ENCODE measurements around the gene P3H4.
"Not testable (repeated sequence)": the region's sequence is repeated elsewhere in the genome, so short reads cannot be mapped to it uniquely, and the experiment has no call there.

The P3H4 gene

DNA sequence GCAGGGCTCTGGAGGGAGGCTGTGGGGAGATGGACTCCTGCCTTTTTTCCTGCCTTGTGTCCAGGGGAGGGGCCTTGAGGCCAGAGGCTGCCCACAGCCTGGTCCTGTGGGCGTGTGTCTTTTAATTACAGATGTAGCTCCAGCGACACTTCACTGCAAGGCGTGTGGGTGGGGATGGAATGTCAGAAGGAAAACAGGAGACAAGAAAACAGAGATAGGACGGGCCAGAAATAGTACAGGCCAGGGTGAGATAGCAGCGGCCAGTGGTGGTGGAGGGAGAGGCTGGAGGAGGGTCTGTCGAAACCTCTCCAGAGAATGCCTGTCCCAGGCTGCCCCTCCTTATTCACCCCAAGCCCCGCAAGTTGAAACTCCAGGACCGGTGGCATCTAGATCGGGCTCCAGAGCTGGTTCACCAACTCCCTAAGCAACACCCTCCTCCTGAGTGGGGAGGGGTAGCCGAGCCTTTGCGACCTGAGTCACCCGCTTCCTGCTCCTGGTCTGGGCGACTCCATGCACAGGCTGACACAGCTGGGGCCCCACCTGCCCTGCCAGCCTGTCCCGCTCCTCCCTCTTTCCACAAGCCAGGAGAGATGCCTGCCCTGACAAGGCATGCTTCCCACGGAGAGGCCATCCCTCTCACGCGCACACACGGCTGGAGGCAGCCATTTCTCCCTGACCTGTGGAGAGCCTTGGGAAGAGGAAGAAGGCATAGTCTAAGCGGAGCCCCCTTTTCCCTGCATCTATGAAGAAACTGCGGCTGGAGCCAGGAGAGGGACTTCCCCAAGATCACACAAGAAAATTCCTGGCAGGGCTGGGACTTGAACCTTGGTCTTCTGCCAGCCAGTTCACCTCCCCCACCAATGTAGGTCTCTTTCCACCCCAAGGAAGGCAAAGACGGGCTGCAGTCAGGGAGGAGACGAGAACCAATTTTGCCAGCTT lies 18.6 kb downstream of the P3H4 start:
- DNase-seq = peak in 1 of 2 donors; percentile 32

DNA sequence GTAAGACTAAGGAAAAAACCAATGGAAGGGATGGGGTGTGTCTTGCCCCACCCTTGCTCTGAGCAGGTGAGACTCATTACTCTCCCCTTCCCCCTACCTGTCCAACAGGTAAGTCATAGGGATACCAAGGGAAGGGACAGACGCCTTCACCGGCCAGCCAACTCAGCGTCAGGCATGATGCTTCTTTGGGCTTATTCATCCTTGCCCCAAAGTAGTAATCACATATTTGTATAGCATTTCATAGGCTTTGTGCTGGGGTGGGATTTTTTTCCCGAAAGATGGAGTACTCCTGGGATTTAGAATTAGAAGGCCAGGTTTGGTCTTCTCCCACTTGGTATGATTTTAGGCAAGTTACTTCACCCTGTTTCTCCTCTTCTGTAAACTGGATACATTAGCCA lies 24.7 kb downstream of the P3H4 start:
- DNase-seq = no peak

DNA sequence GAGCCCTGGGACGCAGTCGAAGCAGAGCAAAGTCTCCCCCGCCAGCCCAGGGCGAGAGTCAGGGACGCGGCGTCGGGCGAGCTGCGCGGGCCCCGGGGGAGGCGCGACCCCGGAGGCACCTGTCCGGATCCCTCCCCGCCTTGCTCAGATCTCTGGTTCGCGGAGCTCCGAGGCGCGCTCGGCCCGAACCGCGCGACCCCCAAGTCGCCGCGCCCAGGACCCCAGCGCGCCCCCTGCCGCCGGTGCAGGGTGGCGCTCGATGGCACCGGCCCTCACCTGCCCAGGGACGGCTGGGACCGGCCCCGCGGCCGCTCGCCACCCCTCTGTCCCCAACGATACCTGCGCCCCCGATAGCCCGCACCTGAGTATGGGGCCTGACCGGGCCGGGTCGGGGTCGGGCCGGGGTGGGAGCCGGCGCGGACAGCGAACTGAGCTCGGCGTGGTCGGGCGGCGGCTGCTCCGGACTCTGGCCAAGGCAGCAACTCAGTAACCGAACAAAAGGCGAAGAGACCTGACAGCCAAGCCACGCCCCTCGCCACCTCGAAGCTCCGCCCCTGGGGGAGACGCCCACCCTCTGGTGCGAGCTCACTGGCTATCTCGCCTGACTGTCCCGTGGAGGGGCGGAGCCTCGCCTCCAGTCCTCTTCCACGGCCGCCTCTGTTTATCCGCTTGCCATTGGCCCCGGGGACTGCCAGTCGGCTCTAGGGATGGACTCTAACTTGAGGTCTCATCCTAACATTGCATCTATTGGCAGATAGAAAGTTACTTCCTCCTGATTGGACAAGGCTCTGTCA lies 25.3 kb downstream of the P3H4 start, which contains the start of gene JUP:
JUP (minus strand) TSS at position 485 of the 794 bp plus-strand sequence. CDS start 14,857 bp downstream, outside the sequence.
- peak; percentile 99 to 100 for DNase-seq

DNA sequence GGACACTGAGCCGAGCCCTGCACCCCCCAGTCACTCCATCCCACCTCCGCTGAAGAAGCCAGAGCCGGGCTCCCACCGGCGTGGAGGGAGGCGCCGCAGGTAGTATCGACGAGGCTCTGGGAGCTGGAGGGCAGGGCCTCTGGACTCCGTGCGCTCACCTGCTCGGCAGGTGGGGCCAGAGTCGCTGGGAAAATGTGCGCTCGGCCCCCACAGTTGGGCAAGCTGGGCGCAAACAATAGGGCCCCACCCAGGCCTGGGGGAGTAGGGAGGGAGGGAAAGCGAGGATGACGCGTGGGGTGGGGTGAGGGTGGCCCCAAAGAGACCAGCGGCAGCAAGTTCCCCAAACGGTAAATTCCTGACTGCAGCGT lies 25.9 kb downstream of the P3H4 start:
- no peak for DNase-seq

DNA sequence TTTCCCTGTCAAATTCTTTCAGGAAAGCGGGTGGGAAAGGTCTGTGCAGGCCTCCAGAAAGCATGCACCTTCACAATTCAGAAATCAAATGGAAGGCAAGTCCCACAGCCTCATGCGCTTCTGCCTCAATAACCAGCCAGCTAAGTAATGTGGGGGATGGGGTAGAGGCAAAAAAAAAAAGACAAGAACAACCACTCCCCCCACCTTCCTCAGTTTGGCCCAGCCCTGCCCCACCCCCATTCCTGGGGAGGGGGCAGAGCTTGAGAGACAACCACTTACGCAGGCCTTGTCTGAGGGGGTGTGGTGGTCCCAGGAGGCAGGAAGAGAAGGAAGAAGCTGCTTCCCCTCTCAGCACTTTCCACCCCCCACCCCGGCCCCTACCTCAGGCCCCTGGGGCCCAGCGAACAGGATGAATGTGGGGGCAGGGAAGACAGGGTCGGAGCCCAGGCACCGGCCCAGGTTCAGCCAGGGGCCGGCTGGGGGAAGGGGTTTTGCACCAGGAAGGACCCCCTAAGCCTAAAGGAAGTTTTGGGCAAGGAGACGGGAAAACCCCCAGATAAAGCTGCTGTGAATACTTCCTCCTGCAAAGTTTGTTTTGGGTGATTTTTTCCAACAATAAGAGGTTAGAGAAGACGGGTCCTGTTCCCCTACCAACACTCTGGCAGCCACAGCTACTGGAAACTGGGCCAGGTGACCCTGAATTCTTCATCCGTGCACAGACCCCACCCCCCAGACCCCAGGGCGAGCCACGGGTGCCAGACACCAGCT lies 26.5 kb downstream of the P3H4 start:
- DNase-seq = no peak

DNA sequence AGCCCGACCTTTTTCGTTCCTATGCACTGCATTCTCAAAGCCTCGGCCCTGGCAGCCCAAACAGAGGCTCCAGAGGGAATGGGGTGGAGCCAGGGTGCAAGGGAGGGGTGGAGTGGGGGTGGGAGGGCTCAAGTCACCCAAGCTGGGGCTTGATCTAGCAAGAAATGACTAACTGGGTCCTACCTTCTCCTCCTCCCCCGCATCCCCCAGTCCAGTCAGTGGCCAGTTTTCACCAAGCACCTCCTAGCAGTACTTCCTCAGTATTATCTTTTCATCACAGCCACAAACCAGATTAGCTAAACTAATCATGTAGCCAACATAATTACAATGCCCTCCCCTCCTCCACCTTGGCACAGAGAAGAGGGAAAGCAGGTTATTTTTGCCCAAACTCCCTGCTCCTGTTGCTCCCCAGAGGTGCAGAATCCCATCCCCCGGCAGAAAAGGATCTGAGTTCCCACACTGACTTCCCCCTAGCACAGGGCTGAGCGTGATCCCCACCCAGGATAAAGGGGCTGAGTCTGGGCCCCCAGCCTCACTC lies 27.5 kb downstream of the P3H4 start:
- DNase-seq = peak; percentile 56 to 74

DNA sequence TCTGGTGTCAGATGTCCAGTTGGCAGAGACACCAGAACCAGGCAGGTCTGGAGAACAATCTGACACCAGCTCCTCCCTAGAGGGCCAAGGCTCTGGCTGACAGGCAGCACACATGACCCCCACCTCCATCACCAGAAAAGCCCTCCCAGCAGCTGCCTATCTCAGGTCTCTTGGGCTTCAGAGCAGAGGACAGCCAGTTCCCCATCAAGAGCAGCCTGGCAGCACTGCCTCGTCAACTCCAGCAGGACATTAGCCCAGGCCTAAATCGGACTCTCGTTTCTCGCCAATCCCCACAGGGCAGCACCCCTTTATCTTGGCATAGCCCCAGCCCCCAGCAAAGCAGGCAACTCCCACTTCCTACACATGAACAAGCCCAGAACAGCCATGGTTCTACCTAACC lies 29.6 kb downstream of the P3H4 start:
- DNase-seq = no peak

DNA sequence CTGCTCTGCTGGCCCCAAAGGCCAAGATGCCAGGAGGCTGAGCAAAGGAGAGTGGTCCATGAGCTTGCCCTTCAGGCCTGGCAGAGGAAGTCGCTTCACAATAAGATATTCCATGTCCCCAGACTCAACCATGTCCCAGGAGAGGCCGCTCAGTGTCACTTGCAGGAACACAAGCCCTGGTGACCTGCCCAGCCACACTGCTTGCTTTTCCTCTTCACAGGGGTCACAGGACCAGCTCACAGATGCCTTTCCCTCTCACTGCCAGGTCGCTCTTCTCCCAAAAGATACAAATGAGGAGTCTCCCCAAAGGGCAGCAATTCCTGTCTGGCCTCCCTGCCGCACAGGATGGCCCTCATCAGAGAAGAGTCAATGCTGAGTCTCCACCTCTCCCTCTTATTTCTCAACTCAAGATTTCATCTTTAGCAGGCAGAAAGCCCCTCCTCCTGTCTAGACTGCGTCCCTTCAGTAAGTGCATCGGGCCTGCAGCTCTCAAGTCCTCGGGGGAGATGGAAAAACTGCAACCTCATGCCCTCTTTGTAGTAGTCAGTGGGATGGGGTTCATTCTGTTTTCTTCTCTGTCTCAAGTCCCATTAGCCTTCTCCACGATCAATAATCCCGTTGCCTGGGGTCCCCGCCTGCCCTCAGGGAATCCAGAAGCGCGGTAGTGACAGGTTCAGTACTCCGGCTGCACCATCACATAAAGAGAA lies 30.2 kb downstream of the P3H4 start:
- no peak for DNase-seq

DNA sequence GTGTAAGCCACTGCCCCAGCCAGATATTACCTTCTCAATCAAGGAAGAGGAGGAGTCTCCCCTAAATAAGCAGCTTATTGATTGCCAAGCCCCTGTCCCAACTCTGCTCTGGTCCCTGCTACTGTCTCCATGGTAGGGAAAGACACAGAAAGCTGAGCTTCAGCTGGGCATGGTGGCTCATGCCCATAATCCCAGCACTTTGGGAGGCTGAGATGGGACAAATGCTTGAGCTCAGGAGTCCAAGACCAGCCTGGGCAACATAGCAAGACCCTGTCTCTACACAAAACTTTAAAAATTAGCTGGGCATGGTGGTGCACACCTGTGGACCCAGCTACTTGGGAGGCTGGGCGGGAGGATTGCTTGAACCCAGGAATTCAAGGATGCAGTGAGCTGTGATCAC lies 31.8 kb downstream of the P3H4 start:
- no peak for DNase-seq

DNA sequence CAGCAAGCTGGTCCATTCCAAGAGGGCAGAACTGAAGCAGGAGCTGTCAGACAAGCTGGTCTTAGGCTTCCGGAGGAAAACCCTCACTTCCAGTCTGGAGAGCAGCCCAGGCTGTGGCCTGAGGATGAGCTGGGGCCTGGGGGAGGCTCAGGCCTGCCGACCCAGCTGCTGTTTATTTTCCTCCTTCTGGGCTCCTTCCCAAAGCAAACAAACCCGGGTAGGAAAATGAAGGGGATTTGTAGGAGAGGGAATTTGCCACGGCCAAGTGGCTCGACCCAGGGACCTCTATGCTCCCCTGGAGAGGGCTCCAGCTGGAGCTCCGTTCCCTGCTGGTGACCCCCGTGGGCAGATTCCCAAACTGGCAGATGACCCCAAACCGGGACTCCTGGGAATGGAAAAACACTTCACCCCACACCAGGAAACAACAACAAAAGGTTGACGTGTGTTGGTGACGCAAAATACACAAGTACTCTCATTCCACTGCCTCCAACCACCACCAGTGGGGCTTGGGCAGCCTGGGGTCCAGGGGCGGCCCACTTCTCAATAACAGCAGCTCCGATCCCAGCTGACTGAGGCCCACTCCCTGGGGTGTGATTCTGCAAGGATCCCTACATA lies 34.1 kb downstream of the P3H4 start:
- DNase-seq = no peak

DNA sequence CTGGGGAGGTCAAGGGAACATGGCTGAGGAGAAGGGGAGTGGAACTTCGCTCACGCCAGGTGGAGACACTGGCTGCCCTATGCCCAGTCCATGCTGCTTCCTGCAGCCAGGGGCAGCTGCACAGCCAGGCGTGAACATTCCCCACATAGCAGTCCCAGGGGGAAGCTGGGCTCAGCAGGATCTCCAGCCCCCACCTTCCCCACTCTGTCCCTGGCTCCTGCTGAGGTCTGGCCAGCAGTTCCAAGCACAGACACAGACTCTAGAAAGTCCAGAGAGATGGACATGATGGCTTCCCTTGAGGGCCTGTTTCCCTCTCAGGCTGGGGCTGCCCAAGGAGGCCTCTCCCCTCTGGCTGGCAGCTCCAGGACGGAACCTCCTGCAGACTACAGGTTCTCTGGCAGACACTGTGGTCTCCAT lies 34.6 kb downstream of the P3H4 start:
- DNase-seq = no peak

DNA sequence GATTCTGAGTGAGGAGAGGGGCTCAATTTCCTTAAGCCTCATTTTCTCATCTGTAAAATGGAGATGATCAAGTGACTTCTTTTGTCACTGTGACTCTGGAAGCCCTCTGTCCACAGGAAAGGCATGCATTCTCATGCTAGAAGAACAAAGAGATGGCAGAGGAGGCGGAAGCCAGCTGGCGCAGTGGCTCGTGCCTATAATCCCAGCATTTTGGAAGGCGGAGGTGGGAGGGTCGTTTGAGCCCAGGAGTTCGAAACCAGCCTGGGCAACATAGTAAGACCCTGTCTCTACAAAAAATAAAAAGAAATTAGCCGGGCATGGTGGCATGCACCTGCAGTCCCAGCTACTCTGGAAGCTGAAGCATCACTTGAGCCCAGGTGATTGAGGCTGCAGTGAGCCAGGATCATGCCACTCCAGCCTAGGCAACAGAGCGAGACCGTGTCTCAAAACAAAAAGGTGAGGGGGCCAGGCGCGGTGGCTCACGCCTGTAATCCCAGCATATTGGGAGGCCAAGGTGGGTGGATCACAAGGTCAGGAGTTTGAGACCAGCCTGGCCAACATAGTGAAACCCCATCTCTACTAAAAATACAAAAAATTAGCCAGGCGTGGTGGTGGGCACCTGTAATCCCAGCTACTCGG lies 35.4 kb downstream of the P3H4 start:
- DNase-seq = not testable (repeated sequence)

DNA sequence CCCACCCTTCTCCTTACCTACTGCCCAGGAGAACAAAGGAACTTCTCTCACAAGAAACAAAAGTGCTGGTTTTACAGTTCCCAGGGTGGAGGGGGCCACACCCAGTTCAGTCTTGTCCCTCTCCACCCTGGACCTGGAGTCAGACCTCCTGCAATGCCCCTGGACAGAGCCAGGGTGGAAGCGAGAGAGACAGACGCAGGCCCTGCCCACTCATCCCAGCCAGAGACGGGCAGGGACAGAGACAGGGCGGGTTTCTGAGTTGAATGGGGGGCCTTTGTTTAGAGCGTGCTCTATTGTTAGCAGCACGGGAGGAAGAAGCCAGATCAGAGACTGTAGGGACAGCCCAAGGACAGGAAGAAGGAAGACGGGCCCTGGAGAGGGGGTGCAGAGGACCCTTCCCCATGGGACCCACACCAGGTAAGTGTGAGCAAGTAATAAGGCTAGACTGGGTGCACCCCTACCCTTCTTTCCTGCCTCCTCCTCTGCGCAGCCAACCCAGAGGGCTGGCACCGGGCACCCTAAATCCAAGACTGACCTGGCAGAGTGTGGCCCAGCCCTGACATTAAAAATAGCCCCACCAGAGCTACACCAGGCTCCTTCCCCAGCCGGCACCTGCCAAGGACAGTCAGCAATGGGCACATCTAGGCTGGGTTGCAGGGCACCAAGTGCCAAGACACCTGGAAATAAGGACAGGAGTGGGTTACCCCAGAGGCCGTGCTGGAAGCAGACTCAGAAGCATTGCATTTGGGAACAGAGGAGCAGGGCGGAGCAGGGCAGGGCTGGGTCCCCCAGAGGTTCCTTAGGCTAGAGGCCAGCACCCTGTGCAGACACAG lies 36.1 kb downstream of the P3H4 start:
- DNase-seq = no peak

DNA sequence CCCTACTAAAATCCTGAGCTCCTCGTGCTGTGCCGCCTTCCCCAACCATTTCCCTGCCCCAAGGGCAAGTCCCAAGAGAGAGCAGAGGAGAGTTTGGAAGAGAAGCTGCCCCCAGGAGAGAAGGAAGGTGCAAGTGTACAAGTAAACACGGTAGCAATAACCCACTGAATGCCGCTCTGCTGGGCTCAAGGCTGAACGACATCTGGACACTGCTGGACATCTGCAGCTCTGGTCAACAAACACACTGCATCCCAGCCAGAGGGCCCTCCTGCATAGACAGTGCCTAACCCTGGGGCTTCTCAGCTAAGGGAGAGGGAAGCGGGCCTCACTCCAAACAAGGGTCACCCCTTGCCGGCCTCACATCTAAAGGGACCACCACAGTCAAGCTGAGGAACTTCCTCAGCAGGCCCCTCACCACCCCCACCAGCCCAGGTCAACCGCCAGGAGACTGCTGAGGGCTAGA lies 38.0 kb downstream of the P3H4 start:
- no peak for DNase-seq

DNA sequence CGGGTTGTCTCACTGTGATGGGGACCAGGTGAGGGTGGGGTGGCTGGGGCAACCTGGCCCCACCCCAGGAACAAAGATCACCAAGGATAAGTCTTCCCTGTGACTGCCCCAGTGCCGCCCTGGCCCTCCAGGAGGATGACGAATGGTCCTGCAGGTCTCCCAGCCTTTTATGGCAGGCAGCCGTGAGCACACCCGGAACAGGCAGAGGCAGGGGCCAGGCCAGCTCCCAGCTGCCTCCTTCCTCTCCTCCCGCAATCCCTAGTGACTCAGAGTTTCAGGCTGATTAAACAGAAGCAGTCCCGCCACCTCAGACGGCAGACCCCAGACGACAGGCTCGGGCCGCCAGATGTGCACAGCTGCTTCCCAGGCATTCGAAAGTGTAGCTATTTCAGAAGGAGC lies 38.6 kb downstream of the P3H4 start:
- no peak for DNase-seq

DNA sequence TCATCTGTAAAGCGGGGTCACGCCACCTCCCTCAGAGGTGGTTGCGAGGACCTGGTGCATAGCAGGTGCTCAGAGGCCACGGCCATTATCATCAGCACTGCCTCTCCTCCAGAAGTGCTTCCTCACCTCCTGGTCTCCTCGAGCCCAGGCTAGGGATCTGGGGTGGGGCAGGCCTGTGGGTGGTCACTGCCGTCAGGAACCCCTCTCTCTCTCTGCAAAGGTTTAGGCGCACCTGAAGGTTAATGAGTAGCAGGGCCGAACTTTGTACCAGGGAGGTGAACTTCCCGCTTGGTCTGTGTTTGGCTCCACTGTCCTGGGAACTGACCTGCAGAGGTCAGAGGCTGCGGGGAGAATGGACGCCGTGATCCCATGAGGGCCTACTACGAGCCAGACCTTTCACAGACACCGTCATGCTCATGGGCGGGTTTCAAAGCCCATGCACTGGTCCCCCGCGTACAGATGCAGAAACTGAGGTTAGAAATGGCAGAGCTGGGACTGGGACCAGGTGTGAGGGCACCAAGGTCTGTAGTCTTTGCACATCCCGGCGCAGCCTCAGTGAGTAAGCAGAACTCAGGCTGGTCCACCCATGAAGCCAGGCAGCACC lies 39.1 kb downstream of the P3H4 start:
- DNase-seq = no peak

DNA sequence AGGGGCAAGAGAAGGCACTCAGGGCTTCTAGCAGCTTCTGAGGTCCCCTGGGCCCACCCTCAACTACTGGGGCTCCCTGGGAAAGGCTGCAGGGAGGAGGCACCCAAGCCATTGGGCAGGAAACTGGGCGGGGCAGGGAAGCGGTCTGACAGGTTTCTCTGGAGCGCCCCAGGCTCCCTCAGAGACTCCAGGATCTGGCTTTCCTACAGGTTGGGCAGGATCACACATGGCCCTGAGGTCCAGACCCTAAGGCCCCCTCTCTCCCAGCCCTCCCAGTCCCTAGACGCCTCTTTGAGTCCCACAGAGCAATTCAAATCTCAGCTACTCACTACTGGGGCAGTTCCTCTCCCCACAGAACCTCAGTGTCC lies 39.5 kb downstream of the P3H4 start:
- DNase-seq = no peak

DNA sequence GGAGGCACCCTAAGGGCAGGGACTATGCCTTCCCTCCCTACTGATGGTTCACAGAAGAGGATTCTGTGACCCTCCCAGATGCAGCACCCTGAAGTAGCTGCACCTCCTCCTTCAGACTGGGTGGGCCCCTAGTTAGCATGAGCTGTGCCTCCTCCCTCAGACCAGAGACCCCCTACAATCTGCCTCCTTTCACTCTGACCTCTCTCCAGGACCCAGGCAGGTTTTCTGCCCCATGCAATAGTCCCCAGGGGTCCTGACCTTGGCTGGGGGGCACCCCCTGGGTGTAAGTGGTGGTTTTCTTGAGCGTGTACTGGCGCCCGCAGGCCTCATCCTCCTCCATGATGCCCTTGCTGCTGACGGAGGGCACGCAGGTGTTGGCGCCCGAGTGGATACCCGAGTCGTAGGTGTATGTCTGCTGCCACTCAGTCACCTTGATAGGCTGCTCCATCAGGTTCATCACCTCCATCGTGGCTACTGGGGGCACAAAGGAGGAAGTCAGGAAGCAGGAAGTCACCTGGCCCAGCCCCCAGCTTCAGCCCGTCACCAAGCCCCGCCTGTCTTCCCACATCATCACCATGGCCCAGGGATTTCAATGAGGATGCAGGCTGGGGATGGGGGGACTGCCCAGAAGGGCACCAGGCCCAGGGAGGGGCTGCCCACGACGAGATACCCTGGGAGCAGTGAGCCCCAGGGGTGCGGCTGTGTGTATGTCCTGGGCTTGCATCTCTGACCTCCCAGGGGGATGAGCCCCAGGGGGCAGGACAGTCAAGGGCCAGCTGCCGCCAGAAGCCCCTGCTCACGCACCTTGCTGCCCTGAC lies 40.2 kb downstream of the P3H4 start:
- DNase-seq = no peak

DNA sequence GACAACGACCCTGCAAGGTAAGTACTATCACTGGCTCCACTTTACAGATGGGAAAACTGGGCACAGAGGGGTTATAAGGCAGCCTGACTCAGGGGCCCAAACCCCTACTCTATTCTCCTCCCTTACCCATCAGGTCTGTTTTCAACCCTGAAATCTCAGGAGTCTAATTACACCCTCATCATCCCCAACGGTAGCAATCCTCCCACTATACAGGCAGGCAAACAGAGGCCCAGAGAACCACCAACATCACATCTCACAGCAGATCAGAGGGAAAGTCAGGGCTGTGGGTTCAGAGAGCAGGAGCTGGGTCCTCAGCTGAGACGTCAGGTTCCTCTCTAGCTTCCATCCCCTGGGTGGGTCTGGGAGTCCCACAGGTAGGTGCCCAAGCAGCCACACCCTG lies 41.8 kb downstream of the P3H4 start:
- no peak for DNase-seq
